Loucy (cell line): ENCODE measurements around the gene CEP63.

ENCODE experiments used
- CTCF ChIP-seq: fragments of 200-600 bp; sonication (generic); conservative IDR thresholded peaks from 2 replicates; pipeline ENCODE4 v1.5.1; 2014; ENCODE audit warnings: mild to moderate bottlenecking, antibody characterized with exemption, low read length
- EZH2phosphoT487 ChIP-seq: fragments of 200-600 bp; IDR thresholded peaks from 2 replicates; pipeline ENCODE4 v1.6.1; 2018; ENCODE audit warnings: antibody characterized with exemption, mild to moderate bottlenecking, moderate library complexity, borderline replicate concordance

- no peak for TF ChIP-seq CTCF
- no peak for TF ChIP-seq EZH2phosphoT487
Observed at GRCh38 chr3:134471521-134472193, 14.2 kb upstream of the CEP63 start.
